Gastrocnemius medialis (tissue), 4 donors: ENCODE data around the gene SPEM1. TPM values are rescaled to one million over a fixed set of nuclear protein-coding genes. Genes with fewer than 3 reads are reported as not detected.

Experiments
- ATAC-seq, 2 donors: fragments of 150-250 bp; one replicate each; pipeline ENCODE4 v1.9.1; 2016
- DNase-seq, 2 donors: peaks; one replicate each; pipeline ENCODE4 v3.0.0-alpha.2; 2019
- H3K27ac ChIP-seq, 4 donors: fragments of 200-600 bp; sonication (generic); 1 replicate in 1 of 4; 2 replicates in 3 of 4; pipeline ENCODE4 v1.5.1; 2016 to 2018; ENCODE audit warnings: mild to moderate bottlenecking in 2 of 4, moderate library complexity in 1 of 4
- H3K27me3 ChIP-seq, 3 donors: fragments of 200-600 bp; sonication (generic) in 2 of 3; 1 replicate in 1 of 3; 2 replicates in 2 of 3; pipeline versions ENCODE4 v1.5.1 to v1.6.0; 2016 to 2019; ENCODE audit warnings: mild to moderate bottlenecking in 1 of 3, moderate library complexity in 1 of 3
- H3K36me3 ChIP-seq, 2 donors: fragments of 200-600 bp; sonication (generic) in 1 of 2; one replicate each; pipeline ENCODE4 v1.5.1; 2017 to 2018
- H3K4me1 ChIP-seq, 2 donors: fragments of 200-600 bp; sonication (generic) in 1 of 2; one replicate each; pipeline ENCODE4 v1.5.1; 2016 to 2017; ENCODE audit warnings: mild to moderate bottlenecking in 2 of 2
- H3K4me3 ChIP-seq, 4 donors: fragments of 200-600 bp; sonication (generic) in 3 of 4; 1 replicate in 1 of 4; 2 replicates in 3 of 4; pipeline ENCODE4 v1.5.1; 2016 to 2019; ENCODE audit warnings: mild to moderate bottlenecking in 2 of 4
- H3K9me3 ChIP-seq, 3 donors: fragments of 200-600 bp; sonication (generic) in 2 of 3; 1 replicate in 1 of 3; 2 replicates in 2 of 3; pipeline ENCODE4 v1.5.1; 2016 to 2019
- CTCF ChIP-seq, 5 experiments: fragments of 450-650 bp in 3 of 5; fragments of 200-600 bp in 2 of 5; sonication (generic) in 2 of 5; IDR thresholded peaks in 4 of 5; conservative IDR thresholded peaks in 1 of 5; 1 replicate in 4 of 5; 2 replicates in 1 of 5; pipeline ENCODE4 v1.5.1; 2016 to 2019; ENCODE audit warnings: antibody characterized with exemption in 5 of 5, mild to moderate bottlenecking in 3 of 5, moderate library complexity in 3 of 5
- POLR2A ChIP-seq, 2 donors: fragments of 450-650 bp; IDR thresholded peaks; one replicate each; pipeline ENCODE4 v1.6.1; 2017; ENCODE audit warnings: antibody characterized with exemption in 2 of 2, mild to moderate bottlenecking in 2 of 2, moderate library complexity in 2 of 2
- in situ Hi-C, 4 donors: fragments of 200-750 bp; cut with MboI; loops; one replicate each; pipeline versions ENCODE4 v1.15.0 to v1.8.0; 2017; ENCODE audit warnings: low sequenced_read_pairs in 4 of 4
- intact Hi-C: fragments of 100-400 bp; cut with DNase I; formaldehyde crosslinking; loops from one replicate; pipeline ENCODE4 v1.15.1; 2023; ENCODE audit warnings: low total_unique reads
- total RNA-seq, 4 donors: library from RNA; depleted of rRNA; stranded (reverse); fragments of >200 nt; gene quantifications; one replicate each; pipeline versions ENCODE4 v1.1.0 to v1.2.3, GENCODE V29; 2016

The SPEM1 gene
- total RNA-seq, 4 donors from 2014 or later = not detected

- Histone ChIP-seq H3K4me1 (no peaks in the 10 kb centered on the region), H3K36me3 (no peaks in the 10 kb centered on the region), H3K27me3 (no peaks in the 10 kb centered on the region), H3K4me3 (no peak within 1 kb of the TSS), H3K27ac (no peak within 1 kb of the TSS), H3K9me3 (no peaks in the 10 kb centered on the region)
- in situ Hi-C loops (loop anchor here in 1 of 4 donors (25.0 kb wide), 1 partner anchor 134 kb away; the partner anchor contains the start of genes SENP3 and TNFSF13), intact Hi-C loops (no loop called here)
- ATAC-seq (no peak), DNase-seq (no peak)
- TF ChIP-seq POLR2A (IDR thresholded peaks at IDR 0.05) = no peak
- TF ChIP-seq CTCF (IDR thresholded peaks at IDR 0.05 in 4 of 5, conservative IDR thresholded peaks at IDR 0.05 in 1 of 5) = no peak
Observed at GRCh38 chr17:7428557-7428956, 8.4 kb downstream of the SPEM1 start, which contains the start of gene SPEM3. SPEM3 (plus strand) TSS chr17:7428857; CDS start chr17:7428903, 46 bp downstream.

GRCh38 chr17:7429722-7430121 lies 9.6 kb downstream of the SPEM1 start:
- Histone ChIP-seq H3K27me3 (no peaks in the 10 kb centered on the region), H3K4me3 (no peak overlapping the region), H3K4me1 (peaks cover 0 to under 1% of the 10 kb centered on the region in 2 donors), H3K36me3 (no peaks in the 10 kb centered on the region), H3K9me3 (no peaks in the 10 kb centered on the region), H3K27ac (no peak overlapping the region)
- no peak for ATAC-seq
- intact Hi-C loops (no loop called here), in situ Hi-C loops (loop anchor here in 1 of 4 donors (25.0 kb wide), 1 partner anchor 133 kb away; the partner anchor contains the start of genes SENP3 and TNFSF13)
- DNase-seq = no peak
- TF ChIP-seq POLR2A (IDR thresholded peaks at IDR 0.05) = no peak
- TF ChIP-seq CTCF (IDR thresholded peaks at IDR 0.05 in 4 of 5, conservative IDR thresholded peaks at IDR 0.05 in 1 of 5) = no peak

- ATAC-seq (no peak), DNase-seq (no peak)
- H3K27ac ChIP-seq = no peak overlapping the region
- no peaks in the 10 kb centered on the region for H3K27me3 ChIP-seq
- in situ Hi-C loops (loop anchor here in 1 of 4 donors (25.0 kb wide), 1 partner anchor 131 kb away; the partner anchor contains the start of genes SENP3 and TNFSF13), intact Hi-C loops (no loop called here)
- no peaks in the 10 kb centered on the region for H3K36me3 ChIP-seq
- H3K9me3 ChIP-seq = no peaks in the 10 kb centered on the region
- peaks cover 10 to 12% of the 10 kb centered on the region in 2 donors for H3K4me1 ChIP-seq
- TF ChIP-seq CTCF (IDR thresholded peaks at IDR 0.05 in 4 of 5, conservative IDR thresholded peaks at IDR 0.05 in 1 of 5) (no peak), POLR2A (IDR thresholded peaks at IDR 0.05) (no peak)
- H3K4me3 ChIP-seq = no peak overlapping the region
Observed at GRCh38 chr17:7431231-7431630, 11.1 kb downstream of the SPEM1 start.

- Histone ChIP-seq H3K27ac (no peak overlapping the region), H3K4me1 (peaks cover 17 to 20% of the 10 kb centered on the region in 2 donors), H3K27me3 (no peaks in the 10 kb centered on the region), H3K36me3 (no peaks in the 10 kb centered on the region), H3K4me3 (no peak overlapping the region), H3K9me3 (no peaks in the 10 kb centered on the region)
- in situ Hi-C loops (loop anchor here in 1 of 4 donors (25.0 kb wide), 1 partner anchor 130 kb away; the partner anchor contains the start of genes SENP3 and TNFSF13), intact Hi-C loops (no loop called here)
- TF ChIP-seq CTCF (IDR thresholded peaks at IDR 0.05 in 4 of 5, conservative IDR thresholded peaks at IDR 0.05 in 1 of 5) (no peak), POLR2A (IDR thresholded peaks at IDR 0.05) (no peak)
- DNase-seq = no peak
- no peak for ATAC-seq
Observed at GRCh38 chr17:7432296-7432695, 12.2 kb downstream of the SPEM1 start.
